Neural progenitor cell (in vitro differentiated cells): ENCODE data around the gene CENPX. TPM values are rescaled to one million over a fixed set of nuclear protein-coding genes. Genes with fewer than 3 reads are reported as not detected.

ENCODE experiments used
- DNase-seq: peaks from one replicate; pipeline ENCODE4 v3.0.0-alpha.2; 2016; ENCODE audit warnings: low spot score
- H2AFZ ChIP-seq: fragments of 200-600 bp; sonication (generic); replicated peaks from 2 replicates; pipeline ENCODE4 v1.6.1; 2016; ENCODE audit warnings: antibody characterized with exemption
- H3F3A ChIP-seq: fragments of 200-600 bp; sonication (generic); 2 replicates; pipeline ENCODE4 v1.6.1; 2016; ENCODE audit warnings: antibody characterized with exemption, low read depth
- H3K27ac ChIP-seq: fragments of 200-600 bp; sonication (generic); 2 replicates; pipeline ENCODE4 v1.5.1; 2016; ENCODE audit warnings: mild to moderate bottlenecking
- H3K27me3 ChIP-seq: fragments of 200-600 bp; sonication (generic); 2 replicates; pipeline ENCODE4 v1.6.1; 2016; ENCODE audit warnings: mild to moderate bottlenecking, moderate library complexity
- H3K36me3 ChIP-seq: fragments of 200-600 bp; sonication (generic); 2 replicates; pipeline ENCODE4 v1.5.1; 2016
- H3K4me1 ChIP-seq: fragments of 200-600 bp; sonication (generic); 2 replicates; pipeline ENCODE4 v1.6.1; 2016; ENCODE audit warnings: mixed run types
- H3K4me2 ChIP-seq: fragments of 200-600 bp; sonication (generic); 2 replicates; pipeline ENCODE4 v1.6.1; 2016
- H3K4me3 ChIP-seq: fragments of 200-600 bp; sonication (generic); 2 replicates; pipeline ENCODE4 v1.5.1; 2016
- H3K79me2 ChIP-seq: fragments of 200-600 bp; sonication (generic); 2 replicates; pipeline ENCODE4 v1.6.1; 2016; ENCODE audit warnings: low read depth
- H3K9ac ChIP-seq: fragments of 200-600 bp; sonication (generic); 2 replicates; pipeline ENCODE4 v1.6.1; 2016
- H3K9me3 ChIP-seq: fragments of 200-600 bp; sonication (generic); 2 replicates; pipeline ENCODE4 v1.5.1; 2016; ENCODE audit warnings: low read depth
- H4K20me1 ChIP-seq: fragments of 200-600 bp; sonication (generic); 2 replicates; pipeline ENCODE4 v1.6.1; 2016; ENCODE audit warnings: low read depth
- H3K27ac Mint-ChIP-seq: 3 replicates; pipeline ENCODE4 v1.8.0; 2021; ENCODE audit warnings: mixed read lengths
- H3K27me3 Mint-ChIP-seq: 2 replicates; pipeline ENCODE4 v1.8.0; 2022; ENCODE audit warnings: low read depth, mild to moderate bottlenecking, inconsistent platforms, moderate library complexity, mixed read lengths; ENCODE audit not compliant: insufficient read depth
- H3K36me3 Mint-ChIP-seq: 3 replicates; pipeline ENCODE4 v1.8.0; 2021; ENCODE audit warnings: mixed read lengths
- H3K4me1 Mint-ChIP-seq: 3 replicates; pipeline ENCODE4 v1.8.0; 2021; ENCODE audit warnings: mixed read lengths
- H3K4me3 Mint-ChIP-seq: 3 replicates; pipeline ENCODE4 v1.8.0; 2021; ENCODE audit warnings: mild to moderate bottlenecking, moderate library complexity, mixed read lengths
- H3K9me3 Mint-ChIP-seq: 3 replicates; pipeline ENCODE4 v1.8.0; 2020; ENCODE audit warnings: mixed read lengths
- CTCF ChIP-seq: fragments of 200-600 bp; sonication (generic); IDR thresholded peaks from 2 replicates; pipeline ENCODE4 v1.5.1; 2017; ENCODE audit warnings: antibody characterized with exemption, mild to moderate bottlenecking
- EZH2 ChIP-seq: fragments of 200-600 bp; sonication (generic); IDR thresholded peaks from 2 replicates; pipeline ENCODE4 v1.6.1; 2017; ENCODE audit warnings: antibody characterized with exemption, mild to moderate bottlenecking, moderate library complexity
- EZH2phosphoT487 ChIP-seq: fragments of 200-600 bp; sonication (generic); IDR thresholded peaks from 2 replicates; pipeline ENCODE4 v1.6.1; 2017; ENCODE audit warnings: antibody characterized with exemption
- total RNA-seq: library from RNA; depleted of rRNA; stranded (reverse); fragments of >200 nt; gene quantifications from 2 replicates; pipeline ENCODE4 v1.2.3, GENCODE V29; 2015; ENCODE audit warnings: low replicate concordance

CENPX gene
- total RNA-seq, 1 donor from 2014 or later, result 53.0 TPM

- Histone ChIP-seq H3K4me3 (no peak overlapping the region), H3F3A (peaks cover 18% of the 10 kb centered on the region), H3K9ac (no peak overlapping the region), H3K4me2 (no peak overlapping the region), H3K4me1 (peaks cover 11% of the 10 kb centered on the region), H4K20me1 (peaks cover 29% of the 10 kb centered on the region), H3K9me3 (no peaks in the 10 kb centered on the region), H3K79me2 (peaks cover 23% of the 10 kb centered on the region), H3K27ac (no peak overlapping the region), H2AFZ (no peak overlapping the region), H3K36me3 (no peaks in the 10 kb centered on the region), H3K27me3 (no peaks in the 10 kb centered on the region)
- Mint-ChIP-seq H3K4me1 (peaks cover 20% of the 10 kb centered on the region), H3K9me3 (no peaks in the 10 kb centered on the region), H3K27me3 (peaks cover 4% of the 10 kb centered on the region), H3K27ac (no peak overlapping the region), H3K4me3 (peak overlapping the region; percentile 30), H3K36me3 (no peaks in the 10 kb centered on the region)
- TF ChIP-seq EZH2 (no peak), CTCF (no peak), EZH2phosphoT487 (no peak)
- DNase-seq, result no peak
These were observed 2.9 kb upstream of the CENPX start for GRCh38 chr17:82025401-82026107.

- H3K27ac Mint-ChIP-seq, result no peak overlapping the region
- Histone ChIP-seq H3K36me3 (no peaks in the 10 kb centered on the region), H3F3A (peaks cover 18% of the 10 kb centered on the region), H3K9ac (no peak overlapping the region), H3K9me3 (no peaks in the 10 kb centered on the region), H3K27ac (no peak overlapping the region), H4K20me1 (peaks cover 30% of the 10 kb centered on the region), H3K4me2 (no peak overlapping the region), H3K27me3 (no peaks in the 10 kb centered on the region), H3K4me1 (peaks cover 11% of the 10 kb centered on the region), H3K79me2 (peaks cover 23% of the 10 kb centered on the region), H2AFZ (no peak overlapping the region), H3K4me3 (no peak overlapping the region)
- peaks cover 4% of the 10 kb centered on the region for H3K27me3 Mint-ChIP-seq
- no peaks in the 10 kb centered on the region for H3K36me3 Mint-ChIP-seq
- TF ChIP-seq CTCF (no peak), EZH2phosphoT487 (no peak), EZH2 (no peak)
- no peak for DNase-seq
- peak overlapping the region; percentile 85 for H3K4me3 Mint-ChIP-seq
- no peaks in the 10 kb centered on the region for H3K9me3 Mint-ChIP-seq
- peaks cover 20% of the 10 kb centered on the region for H3K4me1 Mint-ChIP-seq
These were observed 2.2 kb upstream of the CENPX start for GRCh38 chr17:82024859-82025258.

GRCh38 chr17:82023447-82024241, 966 bp upstream of the CENPX start:
- peaks cover 11% of the 10 kb centered on the region for H3K4me1 ChIP-seq
- peak overlapping the region; percentile 60 for H2AFZ ChIP-seq
- H3K27ac ChIP-seq, result no peak overlapping the region
- TF ChIP-seq CTCF, result no peak
- peak; percentile 54 for TF ChIP-seq EZH2
- no peak for TF ChIP-seq EZH2phosphoT487
- H4K20me1 ChIP-seq, result peaks cover 29% of the 10 kb centered on the region
- Mint-ChIP-seq H3K27me3 (peaks cover 4% of the 10 kb centered on the region), H3K4me1 (peaks cover 18% of the 10 kb centered on the region), H3K9me3 (no peaks in the 10 kb centered on the region), H3K4me3 (peak overlapping the region; percentile 85), H3K27ac (no peak overlapping the region), H3K36me3 (no peaks in the 10 kb centered on the region)
- no peaks in the 10 kb centered on the region for H3K36me3 ChIP-seq
- H3K4me3 ChIP-seq, result peak overlapping the region; percentile 78
- H3K9me3 ChIP-seq, result no peaks in the 10 kb centered on the region
- peak overlapping the region; percentile 45 for H3K9ac ChIP-seq
- peak overlapping the region; percentile 88 for H3K4me2 ChIP-seq
- peaks cover 15% of the 10 kb centered on the region for H3F3A ChIP-seq
- H3K79me2 ChIP-seq, result peaks cover 23% of the 10 kb centered on the region
- DNase-seq, result no peak
- H3K27me3 ChIP-seq, result no peaks in the 10 kb centered on the region
